Endothelial cell of umbilical vein (primary cell): ENCODE data around the gene GMEB2. TPM values are rescaled to one million over a fixed set of nuclear protein-coding genes. Genes with fewer than 3 reads are reported as not detected.

Experiments used
- BruUV-seq: library from RNA; stranded (reverse); fragments of 400-500 nt; replicated peaks from 2 replicates; lab custom pipeline; 2021; lab: Mats Ljungman, UMichigan
- CTCF ChIA-PET: fragments of 300-600, 350-600 bp; sonication (Branson Sonifier 250); formaldehyde crosslinking; loops from one replicate; lab custom pipeline; 2021; ENCODE audit warnings: antibody characterized with exemption, inconsistent platforms; lab: Charles Lee
- POLR2A ChIA-PET: fragments of 300-600, 350-600 bp; sonication (Branson Sonifier 250); formaldehyde crosslinking; loops from one replicate; lab custom pipeline; 2021; ENCODE audit warnings: antibody characterized with exemption, inconsistent platforms; lab: Charles Lee
- DNase-seq: peaks from one replicate; pipeline ENCODE4 v3.0.0-alpha.2; 2011; ENCODE audit warnings: low read depth, low spot score
- FAIRE-seq: peaks from 2 replicates; lab custom pipeline; 2011; peaks lifted over from hg19 to GRCh38; lab: Jason Lieb, UNC
- H2AFZ ChIP-seq: 2 replicates; pipeline ENCODE4 v1.6.0; 2012; ENCODE audit warnings: low read depth, low read length, control low read depth, inconsistent platforms
- H3K27ac ChIP-seq: 2 replicates; pipeline ENCODE4 v1.5.1; 2011; ENCODE audit warnings: low read depth, mild to moderate bottlenecking, control low read depth, low read length, moderate library complexity; ENCODE audit not compliant: insufficient read depth
- H3K27me3 ChIP-seq, 2 experiments: 2 replicates each; pipeline versions ENCODE4 v1.6.0 to v1.6.1; 2011; ENCODE audit warnings: low read length in 2 of 2, mixed read lengths in 1 of 2; ENCODE audit not compliant: control insufficient read depth in 2 of 2, insufficient read depth in 2 of 2
- H3K36me3 ChIP-seq, 2 experiments: 2 replicates in 1 of 2; 3 replicates in 1 of 2; pipeline ENCODE4 v1.5.1; 2011; ENCODE audit warnings: low read length in 2 of 2, mild to moderate bottlenecking in 1 of 2, moderate library complexity in 1 of 2; ENCODE audit not compliant: control insufficient read depth in 2 of 2, insufficient read depth in 2 of 2; ENCODE audit errors: extremely low read depth in 1 of 2
- H3K4me1 ChIP-seq: 3 replicates; pipeline ENCODE4 v1.5.1; 2011; ENCODE audit warnings: mild to moderate bottlenecking, low read length; ENCODE audit not compliant: control insufficient read depth, insufficient read depth; ENCODE audit errors: extremely low read depth
- H3K4me2 ChIP-seq: 2 replicates; pipeline ENCODE4 v1.6.1; 2011; ENCODE audit warnings: low read length, control low read depth, mixed read lengths; ENCODE audit not compliant: insufficient read depth
- H3K4me3 ChIP-seq, 3 experiments: fragments of 200-600 bp in 1 of 3; sonication (generic), shearing (Covaris generic) in 1 of 3; replicated peaks in 1 of 3; 2 replicates each; pipeline ENCODE4 v1.5.1; 2011 to 2016; ENCODE audit warnings: control low read depth in 3 of 3, low read length in 3 of 3, mild to moderate bottlenecking in 2 of 3, inconsistent platforms in 1 of 3, low read depth in 1 of 3, moderate library complexity in 1 of 3; ENCODE audit not compliant: insufficient read depth in 1 of 3
- H3K79me2 ChIP-seq: 2 replicates; pipeline ENCODE4 v1.6.0; 2012; ENCODE audit warnings: low read length, inconsistent platforms; ENCODE audit not compliant: control insufficient read depth, insufficient read depth
- H3K9ac ChIP-seq: replicated peaks from 2 replicates; pipeline ENCODE3; 2011; ENCODE audit warnings: low read length, control low read depth; ENCODE audit not compliant: insufficient read depth; ENCODE audit errors: extremely low read depth
- H3K9me1 ChIP-seq: replicated peaks from 3 replicates; pipeline ENCODE4 v1.6.0; 2011; ENCODE audit warnings: mild to moderate bottlenecking, low read length; ENCODE audit not compliant: control insufficient read depth, insufficient read depth; ENCODE audit errors: extremely low read depth
- H3K9me3 ChIP-seq: replicated peaks from 2 replicates; pipeline ENCODE4 v1.5.1; 2012; ENCODE audit warnings: low read length, inconsistent platforms; ENCODE audit not compliant: control insufficient read depth, insufficient read depth
- H4K20me1 ChIP-seq: replicated peaks from 2 replicates; pipeline ENCODE3; 2011; ENCODE audit warnings: mild to moderate bottlenecking, low read length; ENCODE audit not compliant: control insufficient read depth, insufficient read depth; ENCODE audit errors: extremely low read depth
- EZH2 ChIP-seq: IDR thresholded peaks from 2 replicates; pipeline ENCODE4 v1.6.1; 2012; ENCODE audit warnings: borderline replicate concordance, low read depth, mild to moderate bottlenecking, moderate library complexity, low read length, inconsistent platforms; ENCODE audit not compliant: severe bottlenecking
- FOS ChIP-seq: IDR thresholded peaks from 2 replicates; pipeline ENCODE4 v1.6.1; 2011; ENCODE audit warnings: mild to moderate bottlenecking, low read length, moderate library complexity, borderline replicate concordance; ENCODE audit not compliant: insufficient read depth
- GATA2 ChIP-seq: IDR thresholded peaks from 2 replicates; pipeline ENCODE4 v1.7.0; 2011; ENCODE audit warnings: low read depth, mild to moderate bottlenecking, moderate library complexity, mixed read lengths, low read length; ENCODE audit not compliant: insufficient read length, insufficient read depth
- JUN ChIP-seq: IDR thresholded peaks from 2 replicates; pipeline ENCODE4 v1.6.1; 2011; ENCODE audit warnings: borderline replicate concordance, low read depth; ENCODE audit not compliant: insufficient read length, insufficient read depth
- MYC ChIP-seq: IDR thresholded peaks from one replicate; pipeline ENCODE4 v1.6.1; 2011; ENCODE audit warnings: mild to moderate bottlenecking, low read depth, low read length
- POLR2A ChIP-seq: IDR thresholded peaks from 2 replicates; pipeline ENCODE4 v1.6.1; 2012; ENCODE audit warnings: low read depth, mild to moderate bottlenecking, control low read depth, low read length
- POLR2AphosphoS5 ChIP-seq: IDR thresholded peaks from 2 replicates; pipeline ENCODE4 v1.6.1; 2012; ENCODE audit warnings: low read depth, mild to moderate bottlenecking, control low read depth, low read length, moderate library complexity; ENCODE audit not compliant: insufficient read depth
- dilution Hi-C: fragments of 300-500 bp; cut with MboI; formaldehyde crosslinking; loops from one replicate; pipeline ENCODE4 v1.15.0; 2019; ENCODE audit warnings: low sequenced_read_pairs; ENCODE audit not compliant: extremely low pct_ligation_motif_present
- intact Hi-C: fragments of 100-400 bp; cut with micrococcal nuclease; formaldehyde crosslinking; loops from one replicate; pipeline ENCODE4 v1.10.0; 2022
- polyA plus RNA-seq, 4 experiments: library from polyadenylated mRNA; depleted of rRNA in 3 of 4; stranded (reverse) in 3 of 4; unstranded in 1 of 4; fragments of >200 nt; gene quantifications; 2 replicates each; pipeline versions ENCODE4 v1.2.1 to v1.2.3, GENCODE V29; 2011 to 2012; ENCODE audit warnings: missing spikeins in 1 of 4
- total RNA-seq: library from RNA; stranded (reverse); gene quantifications from 2 replicates; pipeline ENCODE4 v1.2.3, GENCODE V29; 2021
- TF ChIP-seq, protein P1 (sequence below), 2 donors: IDR thresholded peaks; 1 replicate in 1 of 2; 2 replicates in 1 of 2; pipeline ENCODE4 v1.5.1; 2011; ENCODE audit warnings: low read length in 2 of 2, mild to moderate bottlenecking in 2 of 2, moderate library complexity in 2 of 2, control low read depth in 1 of 2, inconsistent platforms in 1 of 2, low read depth in 1 of 2; ENCODE audit not compliant: insufficient read depth in 1 of 2; ENCODE audit errors: extremely low read depth in 1 of 2
- TF ChIP-seq, protein P2 (sequence below): IDR thresholded peaks from 2 replicates; pipeline ENCODE4 v1.6.1; 2011; ENCODE audit not compliant: insufficient read depth, insufficient read length

Gene GMEB2
- total and polyA plus RNA-seq, 2 donors (not counting 3 experiments of a cell fraction or from before 2014, with no cell fraction given): 12.7 to 14.1 TPM

DNA sequence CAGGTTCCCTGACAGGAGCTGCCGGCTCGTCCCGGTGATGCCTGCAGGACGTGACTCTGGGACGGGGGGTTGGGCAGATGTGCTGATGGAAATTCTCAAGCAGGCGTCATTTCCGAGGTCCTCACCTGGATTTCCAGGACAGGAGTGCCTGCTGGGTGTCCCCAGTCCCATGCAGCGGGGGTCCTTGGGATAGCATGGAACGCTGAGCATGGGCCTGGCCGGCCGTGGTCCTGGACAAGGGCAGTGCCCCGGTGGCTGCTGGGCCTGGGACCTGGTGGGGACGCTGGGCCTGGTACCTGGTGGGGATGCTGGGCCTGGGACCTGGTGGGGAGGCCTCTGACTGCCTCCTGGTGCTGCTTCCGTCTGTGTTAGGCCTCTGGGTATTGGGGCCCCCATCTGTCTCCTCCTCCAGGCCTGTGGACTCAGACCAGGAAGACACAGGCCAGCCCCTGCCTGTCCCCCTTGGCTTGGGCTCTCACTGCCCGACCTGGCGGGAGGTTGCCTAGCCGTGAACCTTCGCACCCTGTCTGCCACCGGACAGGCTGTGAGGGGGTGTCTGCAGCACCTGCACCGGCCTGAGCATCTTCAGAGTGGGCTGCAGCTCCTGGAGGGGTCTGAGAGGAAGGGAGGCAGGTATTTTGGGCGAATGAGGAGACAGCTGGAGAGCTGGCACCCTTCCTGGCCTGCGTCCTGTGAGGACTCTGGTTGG, 37.4 kb upstream of the GMEB2 start:
- Histone ChIP-seq H3K4me2 (no peak overlapping the region), H3K9me3 (no peaks in the 10 kb centered on the region), H3K79me2 (peaks cover 15% of the 10 kb centered on the region), H2AFZ (no peak overlapping the region), H3K4me3 (no peak overlapping the region), H3K9me1 (no peaks in the 10 kb centered on the region), H3K27ac (no peak overlapping the region), H3K4me1 (peaks cover 3% of the 10 kb centered on the region), H3K9ac (no peak overlapping the region), H4K20me1 (no peaks in the 10 kb centered on the region), H3K36me3 (peaks cover 2 to 35% of the 10 kb centered on the region in 2 experiments), H3K27me3 (no peaks in the 10 kb centered on the region)
- FAIRE-seq (no peak), DNase-seq (no peak)
- CTCF ChIA-PET: interaction anchor here (1.4 kb wide), 1 partner anchor 23 kb away, joined by 3 read pairs; no protein-coding TSS in a partner anchor
- TF ChIP-seq, protein P1, sequence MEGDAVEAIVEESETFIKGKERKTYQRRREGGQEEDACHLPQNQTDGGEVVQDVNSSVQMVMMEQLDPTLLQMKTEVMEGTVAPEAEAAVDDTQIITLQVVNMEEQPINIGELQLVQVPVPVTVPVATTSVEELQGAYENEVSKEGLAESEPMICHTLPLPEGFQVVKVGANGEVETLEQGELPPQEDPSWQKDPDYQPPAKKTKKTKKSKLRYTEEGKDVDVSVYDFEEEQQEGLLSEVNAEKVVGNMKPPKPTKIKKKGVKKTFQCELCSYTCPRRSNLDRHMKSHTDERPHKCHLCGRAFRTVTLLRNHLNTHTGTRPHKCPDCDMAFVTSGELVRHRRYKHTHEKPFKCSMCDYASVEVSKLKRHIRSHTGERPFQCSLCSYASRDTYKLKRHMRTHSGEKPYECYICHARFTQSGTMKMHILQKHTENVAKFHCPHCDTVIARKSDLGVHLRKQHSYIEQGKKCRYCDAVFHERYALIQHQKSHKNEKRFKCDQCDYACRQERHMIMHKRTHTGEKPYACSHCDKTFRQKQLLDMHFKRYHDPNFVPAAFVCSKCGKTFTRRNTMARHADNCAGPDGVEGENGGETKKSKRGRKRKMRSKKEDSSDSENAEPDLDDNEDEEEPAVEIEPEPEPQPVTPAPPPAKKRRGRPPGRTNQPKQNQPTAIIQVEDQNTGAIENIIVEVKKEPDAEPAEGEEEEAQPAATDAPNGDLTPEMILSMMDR (IDR thresholded peaks at IDR 0.05; ENCODE audit: extremely low read depth in 1 of 2, insufficient read depth in 1 of 2, low read depth in 1 of 2, low read length in 2 of 2): no peak
- POLR2A ChIA-PET: no interaction called here
- intact Hi-C loops (no loop called here), dilution Hi-C loops (no loop called here)
- BruUV-seq: no TSS peak

DNA sequence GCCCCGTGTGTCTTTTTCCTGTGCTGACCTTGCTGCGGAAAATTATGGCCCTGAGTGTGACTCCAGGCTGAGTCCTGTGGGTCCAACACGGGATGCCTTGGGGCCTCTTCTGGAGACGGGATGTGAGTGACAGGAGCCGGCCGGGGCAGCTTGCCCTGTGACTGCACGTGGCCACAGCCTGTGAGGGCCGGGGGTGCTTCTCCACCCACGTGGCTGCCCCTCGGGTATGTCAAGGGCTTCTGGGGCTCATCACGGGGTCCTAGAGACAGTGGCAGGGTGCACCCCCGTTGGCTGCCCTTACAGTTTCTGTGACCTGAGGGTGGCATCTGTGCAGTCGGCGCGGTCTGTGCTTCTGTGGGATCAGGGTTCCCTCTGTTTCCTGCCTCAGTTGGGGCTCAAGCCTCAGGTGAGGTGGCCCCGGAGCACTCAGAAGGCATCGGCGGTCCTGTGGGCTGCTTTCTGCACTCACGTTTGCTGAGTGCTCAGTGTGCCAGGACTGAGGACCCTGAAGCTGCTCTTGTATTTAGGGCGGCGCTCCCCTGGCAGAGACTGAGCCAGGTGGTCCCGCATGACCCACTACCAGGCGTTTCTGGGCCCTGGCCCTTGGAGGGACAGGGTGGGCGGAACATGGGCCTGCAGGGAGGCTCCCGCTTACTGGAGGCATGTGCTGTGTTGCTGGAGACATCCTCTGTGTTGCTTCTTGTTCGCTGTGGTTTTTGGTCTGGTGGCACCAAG, 36.6 kb upstream of the GMEB2 start:
- H3K4me3 ChIP-seq: no peak overlapping the region
- no peaks in the 10 kb centered on the region for H3K9me1 ChIP-seq
- FAIRE-seq (no peak), DNase-seq (no peak)
- dilution Hi-C loops: no loop called here
- H3K36me3 ChIP-seq: peaks cover 2 to 35% of the 10 kb centered on the region in 2 experiments
- H3K27ac ChIP-seq: no peak overlapping the region
- intact Hi-C loops: no loop called here
- no peak overlapping the region for H2AFZ ChIP-seq
- no peak overlapping the region for H3K4me2 ChIP-seq
- POLR2A ChIA-PET: no interaction called here
- H3K79me2 ChIP-seq: peaks cover 18% of the 10 kb centered on the region
- H4K20me1 ChIP-seq: no peaks in the 10 kb centered on the region
- CTCF ChIA-PET: no interaction called here
- H3K27me3 ChIP-seq: no peaks in the 10 kb centered on the region
- H3K9me3 ChIP-seq: no peaks in the 10 kb centered on the region
- peaks cover 7% of the 10 kb centered on the region for H3K4me1 ChIP-seq
- no peak overlapping the region for H3K9ac ChIP-seq
- TF ChIP-seq GATA2 (no peak), MYC (no peak), EZH2 (no peak), POLR2AphosphoS5 (no peak), POLR2A (no peak), FOS (no peak), JUN (no peak)
- TF ChIP-seq, protein P1 (IDR thresholded peaks at IDR 0.05; ENCODE audit: extremely low read depth in 1 of 2, insufficient read depth in 1 of 2, low read depth in 1 of 2, low read length in 2 of 2): no peak
- TF ChIP-seq, protein P2, sequence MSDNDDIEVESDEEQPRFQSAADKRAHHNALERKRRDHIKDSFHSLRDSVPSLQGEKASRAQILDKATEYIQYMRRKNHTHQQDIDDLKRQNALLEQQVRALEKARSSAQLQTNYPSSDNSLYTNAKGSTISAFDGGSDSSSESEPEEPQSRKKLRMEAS: no peak
- BruUV-seq: no TSS peak
